GM12878 (cell line): ENCODE data around the gene CFL2. TPM values are rescaled to one million over a fixed set of nuclear protein-coding genes. Genes with fewer than 3 reads are reported as not detected.

Source experiments
- ATAC-seq: fragments of 200-7000 bp; cut with Tn5 transposase; 3 replicates; pipeline ENCODE4 v1.9.1; 2020; ENCODE audit warnings: mild to moderate bottlenecking, moderate library complexity
- BruUV-seq: library from RNA; stranded (reverse); fragments of 400-500 nt; replicated peaks from 2 replicates; lab custom pipeline; 2021; lab: Mats Ljungman, UMichigan
- CTCF ChIA-PET: fragments of 300-600 bp; sonication (Branson Sonifier 250); formaldehyde crosslinking; extraction: SDS; loops from one replicate; lab custom pipeline; 2021; ENCODE audit warnings: inconsistent platforms; lab: Yijun Ruan, JAX
- POLR2A ChIA-PET: fragments of 350-600 bp; formaldehyde crosslinking; extraction: SDS; loops from one replicate; lab custom pipeline; 2021; ENCODE audit warnings: inconsistent platforms; lab: Charles Lee
- RAD21 ChIA-PET: fragments of 300-600 bp; sonication (Branson Sonifier 250); formaldehyde crosslinking; loops from one replicate; lab custom pipeline; 2023; ENCODE audit warnings: antibody characterized with exemption; ENCODE audit not compliant: unreplicated experiment; lab: Charles Lee
- SMC1A ChIA-PET: fragments of 300-600 bp; sonication (Branson Sonifier 250); formaldehyde crosslinking; loops from one replicate; lab custom pipeline; 2023; ENCODE audit not compliant: unreplicated experiment, uncharacterized antibody; lab: Charles Lee
- DNase-seq: peaks from one replicate; pipeline ENCODE4 v3.0.0-alpha.2; 2011; ENCODE audit warnings: low read depth, low spot score
- FAIRE-seq: peaks from 3 replicates; lab custom pipeline; 2011; peaks lifted over from hg19 to GRCh38; lab: Jason Lieb, UNC
- H2AFZ ChIP-seq: 2 replicates; pipeline ENCODE4 v1.6.0; 2011; ENCODE audit warnings: low read depth, low read length, control low read depth; ENCODE audit not compliant: control insufficient read depth
- H3K27ac ChIP-seq: 2 replicates; pipeline ENCODE4 v1.5.1; 2011; ENCODE audit warnings: control low read depth; ENCODE audit not compliant: control insufficient read depth, insufficient read depth
- H3K27me3 ChIP-seq, 2 experiments: replicated peaks in 1 of 2; 2 replicates each; pipeline versions ENCODE4 v1.6.0 to v1.6.1; 2011; ENCODE audit warnings: low read length in 1 of 2; ENCODE audit not compliant: control insufficient read depth in 2 of 2, insufficient read depth in 2 of 2
- H3K36me3 ChIP-seq, 2 experiments: 2 replicates each; pipeline ENCODE4 v1.5.1; 2011; ENCODE audit warnings: low read length in 1 of 2; ENCODE audit not compliant: control insufficient read depth in 2 of 2, insufficient read depth in 2 of 2
- H3K4me1 ChIP-seq: 2 replicates; pipeline ENCODE4 v1.6.1; 2011; ENCODE audit warnings: mild to moderate bottlenecking, low read length, moderate library complexity, mixed read lengths; ENCODE audit not compliant: control insufficient read depth, insufficient read depth
- H3K4me2 ChIP-seq: 2 replicates; pipeline ENCODE4 v1.6.0; 2011; ENCODE audit warnings: control low read depth; ENCODE audit not compliant: control insufficient read depth, insufficient read depth
- H3K4me3 ChIP-seq: fragments of 200-600 bp; sonication (generic); 2 replicates; pipeline ENCODE4 v1.5.1; 2016
- H3K79me2 ChIP-seq: 2 replicates; pipeline ENCODE4 v1.6.0; 2011; ENCODE audit warnings: low read length; ENCODE audit not compliant: control insufficient read depth, insufficient read depth
- H3K9ac ChIP-seq: 2 replicates; pipeline ENCODE4 v1.8.0; 2011; ENCODE audit warnings: low read length, control low read depth, mixed read lengths; ENCODE audit not compliant: control insufficient read depth, insufficient read depth
- H3K9me3 ChIP-seq: replicated peaks from 3 replicates; pipeline ENCODE4 v1.5.1; 2011; ENCODE audit warnings: mild to moderate bottlenecking, low read length; ENCODE audit not compliant: control insufficient read depth, insufficient read depth
- H4K20me1 ChIP-seq: 2 replicates; pipeline ENCODE4 v1.6.0; 2011; ENCODE audit not compliant: control insufficient read depth, insufficient read depth
- SPI1 ChIP-seq: IDR thresholded peaks from 2 replicates; pipeline ENCODE4 v1.6.1; 2011; ENCODE audit warnings: low read depth, mild to moderate bottlenecking, low read length, moderate library complexity, borderline replicate concordance; ENCODE audit not compliant: insufficient read depth
- ZBTB4 ChIP-seq: fragments of 450-650 bp; formaldehyde crosslinking; IDR thresholded peaks from 2 replicates; pipeline ENCODE4 v1.4.0; 2022; ENCODE audit warnings: mild to moderate bottlenecking, moderate library complexity
- WGBS: methylation state at CpG from one replicate; pipeline ENCODE4 v1.1.6; 2016; ENCODE audit warnings: low lambda C conversion rate; ENCODE audit not compliant: insufficient replicate concordance, insufficient coverage; ENCODE audit errors: missing lambda C conversion rate; 5-methylcytosine and 5-hydroxymethylcytosine counted together
- in situ Hi-C: fragments of 300-500 bp; cut with MboI; formaldehyde crosslinking; loops from 9 replicates; pipeline ENCODE4 v1.14.3; 2018; ENCODE audit warnings: mixed read lengths
- intact Hi-C: fragments of 100-400 bp; cut with micrococcal nuclease; formaldehyde crosslinking; loops from one replicate; pipeline ENCODE4 v1.14.2; 2022; ENCODE audit not compliant: unreplicated experiment
- polyA plus RNA-seq, 11 experiments: library from polyadenylated mRNA; depleted of rRNA in 4 of 11; unstranded in 6 of 11; stranded (reverse) in 5 of 11; fragments of >200 nt; fragmentation: Nextera tagmentation in 4 of 11; fragmentation: Illumina TruSeq in 1 of 11; extraction: Ambion mirVana in 4 of 11; extraction: Trizol in 1 of 11; gene quantifications; 1 replicate in 1 of 11; 2 replicates in 10 of 11; pipeline versions ENCODE4 v1.2.1 to v1.2.3, GENCODE V29; 2011 to 2016; ENCODE audit warnings: inconsistent platforms in 2 of 11, missing spikeins in 2 of 11, low read depth in 1 of 11
- total RNA-seq, 4 experiments: library from RNA; depleted of rRNA in 3 of 4; stranded (reverse); fragments of >200 nt in 3 of 4; fragmentation: Illumina TruSeq in 1 of 4; extraction: Trizol in 1 of 4; gene quantifications; 2 replicates each; pipeline versions ENCODE4 v1.2.1 to v1.2.3, GENCODE V29; 2013 to 2021

Gene CFL2
- total and polyA plus RNA-seq, 10 of the 15 experiments (the other 5 are each of a cell fraction or from before 2014, with no cell fraction given): 4.7 to 13.4 (median 8.4) TPM

GRCh38 chr14:34693228-34693939 lies 21.0 kb downstream of the CFL2 start:
- SMC1A ChIA-PET: interaction anchor here (2.2 kb wide), 1 partner anchor 30 kb away, joined by 7 read pairs; no protein-coding TSS in a partner anchor
- CTCF ChIA-PET: interaction anchor here (1.4 to 1.9 kb wide), 3 partner anchors 20 to 30 kb away, joined by 3 to 12 read pairs (median 6); no protein-coding TSS in a partner anchor
- no peak for FAIRE-seq
- DNase-seq: no peak
- RAD21 ChIA-PET: interaction anchor here (1.2 kb wide), 1 partner anchor 30 kb away, joined by 6 read pairs; no protein-coding TSS in a partner anchor
- WGBS: 55% methylated on average over 18 of the region's 18 CpGs
- in situ Hi-C loops (no loop called here), intact Hi-C loops (no loop called here)
- H3K9me3 ChIP-seq: no peaks in the 10 kb centered on the region
- no peak for ATAC-seq
- no peaks in the 10 kb centered on the region for H3K79me2 ChIP-seq
- BruUV-seq: no TSS peak
- no peak overlapping the region for H3K4me2 ChIP-seq
- H3K36me3 ChIP-seq: no peaks in the 10 kb centered on the region
- POLR2A ChIA-PET: no interaction called here
- H3K9ac ChIP-seq: no peak overlapping the region
- H3K4me3 ChIP-seq: no peak overlapping the region
- TF ChIP-seq SPI1 (peak; percentile 30; the same call in 1 of the 2 replicates), ZBTB4 (no peak)
- H4K20me1 ChIP-seq: no peaks in the 10 kb centered on the region
- H3K27ac ChIP-seq: no peak overlapping the region
- no peaks in the 10 kb centered on the region for H3K4me1 ChIP-seq
- no peak overlapping the region; the same call in 1 of the 2 replicates for H2AFZ ChIP-seq
- no peaks in the 10 kb centered on the region for H3K27me3 ChIP-seq
